Glomerular visceral epithelial cell (primary cell): Measurements from ENCODE around the gene CTDSP2.
A peak's percentile ranks its signal among the peaks of the same experiment; 100 is the strongest.

Experiments used
- DNase-seq: peaks from one replicate; pipeline ENCODE4 v3.0.0-alpha.2; 2016; ENCODE audit errors: extremely low spot score

Gene CTDSP2

GRCh38 chr12:57816001-57816854, 30.3 kb downstream of the CTDSP2 start:
- DNase-seq, result no peak

- no peak for DNase-seq
These were observed 31.1 kb downstream of the CTDSP2 start for GRCh38 chr12:57815177-57816000.

GRCh38 chr12:57813971-57814772, 32.4 kb downstream of the CTDSP2 start:
- DNase-seq, result no peak

GRCh38 chr12:57813111-57813970, 33.2 kb downstream of the CTDSP2 start:
- peak; percentile 32 for DNase-seq

DNA sequence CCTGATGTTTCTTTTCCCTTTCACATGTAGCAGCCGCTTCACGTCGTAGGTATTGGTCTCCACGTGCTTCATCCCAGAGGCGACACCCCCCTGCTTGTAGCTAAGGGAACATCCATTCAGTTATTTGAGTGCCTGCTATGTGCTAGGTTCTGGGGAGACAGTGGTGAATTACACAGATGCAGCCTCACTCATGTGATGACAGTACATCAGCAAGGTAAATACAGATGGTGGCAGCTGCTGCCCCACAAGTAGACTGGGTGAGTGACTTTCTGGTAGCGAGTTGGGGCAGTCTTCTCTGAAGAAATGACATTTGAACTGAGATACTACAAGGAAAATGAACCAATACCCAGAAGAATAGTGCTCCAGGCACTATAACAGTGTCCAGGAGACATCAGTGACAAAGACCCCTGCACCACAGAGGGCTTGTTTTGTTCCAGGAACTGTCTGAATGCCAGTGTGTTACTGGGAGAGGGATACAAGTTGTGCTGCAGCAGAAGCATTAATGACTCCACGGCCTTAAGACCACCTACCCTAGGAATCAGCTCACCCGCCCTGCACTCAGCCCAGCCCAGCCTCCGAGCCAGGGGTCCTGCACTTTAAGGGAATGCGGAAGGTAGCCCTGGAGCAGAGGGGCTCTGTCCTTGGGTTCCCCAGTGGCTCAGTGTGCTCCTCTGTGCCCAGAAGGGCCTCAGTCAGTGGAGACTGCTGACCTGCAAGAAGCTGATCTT, 35.3 kb downstream of the CTDSP2 start:
- no peak for DNase-seq

- DNase-seq, result peak; percentile 73
These were observed 36.1 kb downstream of the CTDSP2 start for GRCh38 chr12:57810450-57810849.

DNA sequence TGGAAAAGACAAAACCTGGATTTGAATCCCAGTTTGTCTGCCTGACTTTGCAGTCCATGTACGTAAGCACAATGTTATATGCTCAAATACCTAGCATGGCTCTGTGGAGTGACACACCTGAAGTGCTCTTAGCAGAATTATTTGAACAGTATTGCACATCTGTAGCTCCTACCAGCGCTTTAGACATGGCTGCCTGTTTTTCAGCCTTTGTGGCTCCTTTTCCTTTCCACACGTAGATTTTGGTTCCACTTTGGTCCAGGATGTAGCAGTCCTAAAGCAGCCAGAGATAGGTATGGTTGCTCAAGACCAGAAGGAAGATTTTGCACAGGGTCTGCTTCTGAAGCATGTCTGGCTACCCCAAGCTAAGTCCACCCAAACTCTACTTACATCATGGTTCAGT, 37.1 kb downstream of the CTDSP2 start:
- no peak for DNase-seq

DNA sequence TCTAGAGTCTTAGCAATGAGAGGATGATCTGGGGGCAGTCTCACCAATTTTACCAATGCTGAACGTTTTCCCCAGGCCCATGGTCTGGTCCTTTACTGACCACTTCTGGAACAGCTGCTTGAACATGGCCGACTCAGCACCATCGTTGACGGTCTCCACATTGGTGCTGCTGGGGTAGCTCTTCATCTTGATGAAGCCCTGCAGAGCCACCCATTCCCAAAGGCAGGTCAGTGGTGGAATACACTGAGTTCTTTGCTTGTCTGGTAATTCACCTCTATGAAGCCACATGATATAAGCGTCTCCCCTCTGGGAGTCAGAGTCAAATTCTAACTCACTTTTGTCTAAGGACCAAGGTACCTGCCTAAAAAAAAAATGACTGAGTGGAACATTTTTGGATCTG, 38.2 kb downstream of the CTDSP2 start:
- DNase-seq, result no peak

- no peak for DNase-seq
These were observed 39.2 kb downstream of the CTDSP2 start for GRCh38 chr12:57807285-57807684.

GRCh38 chr12:57806677-57807076, 39.9 kb downstream of the CTDSP2 start:
- DNase-seq, result no peak

DNA sequence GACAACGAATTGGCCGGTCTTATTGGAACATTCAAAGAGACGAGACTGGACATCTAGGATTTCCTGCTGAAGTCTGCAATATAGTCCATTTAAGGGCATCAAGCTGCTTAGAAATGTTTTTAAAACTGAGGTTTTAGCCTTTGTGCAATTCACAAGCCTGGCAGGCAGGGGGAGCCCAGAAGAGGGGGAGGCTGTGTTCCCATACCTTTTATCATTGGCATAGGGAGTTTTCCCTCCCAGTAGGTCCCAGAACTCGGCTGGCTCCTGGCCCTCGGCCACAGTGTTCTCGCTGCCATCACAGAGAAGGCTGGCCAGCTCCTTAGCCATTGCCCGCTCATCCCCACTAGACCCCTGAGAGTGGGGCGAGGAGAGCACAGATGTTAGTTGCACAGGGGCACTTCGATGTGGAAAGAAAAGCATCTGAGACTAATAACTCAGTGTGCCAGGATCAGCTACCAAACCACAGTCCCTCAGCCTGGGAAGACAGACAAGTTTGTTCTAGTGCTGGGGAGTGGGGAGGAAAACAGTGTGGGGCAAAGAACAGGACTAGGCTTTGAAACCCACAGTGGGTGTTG, 43.1 kb downstream of the CTDSP2 start:
- peak; percentile 41 for DNase-seq

DNA sequence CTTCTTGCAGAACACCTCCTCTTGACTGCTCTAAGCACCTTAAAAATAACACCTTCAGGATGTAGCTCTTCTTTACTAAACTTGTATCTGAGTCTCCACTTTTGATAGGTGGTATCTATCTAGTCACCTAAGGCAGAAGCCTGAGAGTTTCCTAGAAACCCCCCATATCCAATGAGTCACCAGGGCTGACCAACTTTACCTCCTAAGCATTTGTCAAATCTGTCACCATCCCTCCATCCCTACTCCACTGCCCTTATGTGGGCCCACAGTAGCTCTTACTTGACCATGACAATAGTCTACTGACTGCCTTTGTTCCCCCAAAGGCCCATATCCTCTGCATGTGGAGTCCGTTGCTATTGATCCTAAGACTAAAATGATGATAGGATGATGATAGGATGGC, 43.9 kb downstream of the CTDSP2 start:
- no peak for DNase-seq

- no peak for DNase-seq
These were observed 45.6 kb downstream of the CTDSP2 start for GRCh38 chr12:57800965-57801364.

GRCh38 chr12:57797933-57798332, 48.6 kb downstream of the CTDSP2 start:
- no peak for DNase-seq

DNA sequence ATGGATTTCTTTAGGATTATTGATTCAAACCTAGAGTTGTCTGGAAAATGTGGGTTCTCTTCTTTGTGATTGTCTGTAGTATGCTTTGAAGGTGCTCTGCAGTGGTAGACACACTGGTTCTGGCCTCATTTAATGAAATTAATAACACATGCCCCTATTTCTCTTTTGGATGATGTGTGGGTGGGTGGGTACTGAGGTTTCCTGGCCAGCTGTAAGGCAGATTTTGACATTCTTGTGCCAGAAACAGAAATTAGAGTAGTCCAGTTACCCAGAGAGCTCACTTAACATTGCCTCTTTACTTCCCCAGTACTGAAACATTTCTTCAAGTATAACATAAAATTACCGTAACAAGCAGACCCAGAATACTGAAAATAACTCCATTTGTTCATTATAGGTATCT, 49.5 kb downstream of the CTDSP2 start:
- no peak for DNase-seq

DNA sequence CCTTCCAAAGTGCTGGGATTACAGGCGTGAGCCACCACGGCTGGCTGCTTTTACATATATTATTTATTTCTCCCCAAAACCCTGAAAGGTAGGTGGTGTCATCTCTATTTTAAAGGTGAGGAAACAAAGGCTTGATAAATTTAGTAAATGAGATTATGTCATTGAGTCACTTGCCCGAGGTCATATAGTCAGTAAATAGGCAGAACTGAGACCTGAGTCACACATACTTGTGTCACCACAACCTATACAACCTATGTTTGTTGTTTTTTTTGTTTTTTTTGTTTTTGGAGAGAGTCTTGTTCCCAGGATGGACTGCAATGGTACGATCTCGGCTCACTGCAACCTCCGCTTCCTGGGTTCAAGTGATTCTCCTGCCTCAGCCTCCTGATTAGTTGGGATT, 51.2 kb downstream of the CTDSP2 start:
- DNase-seq, result no peak

DNA sequence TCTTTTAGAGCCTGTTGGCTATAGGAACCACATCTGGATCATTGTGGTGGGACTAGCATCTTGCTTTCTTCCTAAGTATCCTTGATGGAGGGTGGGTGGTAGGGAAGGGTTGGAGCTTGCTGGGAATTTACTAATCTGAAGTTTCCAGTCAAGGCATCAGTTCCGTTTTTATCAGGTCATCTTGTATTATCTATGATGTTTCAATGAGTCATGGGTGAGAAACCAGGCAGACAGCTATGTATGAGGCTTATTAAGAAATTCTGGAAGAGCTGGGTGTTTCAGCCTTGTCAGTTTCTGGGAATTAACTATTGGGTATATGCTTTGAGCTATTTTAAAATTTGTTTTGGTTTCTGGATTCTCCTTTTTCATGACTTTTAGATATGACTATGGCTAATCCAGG, 52.6 kb downstream of the CTDSP2 start:
- no peak for DNase-seq

- DNase-seq, result no peak
These were observed 62.7 kb downstream of the CTDSP2 start for GRCh38 chr12:57783861-57784260.

GRCh38 chr12:57783466-57783801, 63.1 kb downstream of the CTDSP2 start:
- DNase-seq, result no peak
